HepG2 (cell line): ENCODE results near the gene CBX2. TPM values are rescaled to one million over a fixed set of nuclear protein-coding genes. Genes with fewer than 3 reads are reported as not detected.
A peak's percentile ranks its signal among the peaks of the same experiment; 100 is the strongest.

Experiments
- ATAC-seq: fragments of 200-7000 bp; cut with Tn5 transposase; 3 replicates; pipeline ENCODE4 v1.9.1; 2020; ENCODE audit warnings: mild to moderate bottlenecking, moderate library complexity
- BruUV-seq: library from RNA; stranded (reverse); fragments of 400-500 nt; replicated peaks from 2 replicates; lab custom pipeline; 2021; lab: Mats Ljungman, UMichigan
- CTCF ChIA-PET: fragments of 300-600 bp; formaldehyde crosslinking; extraction: SDS; loops from one replicate; lab custom pipeline; 2021; ENCODE audit warnings: low total read pairs, inconsistent platforms, low intra/inter-chr PET ratio; lab: Yijun Ruan, JAX
- POLR2A ChIA-PET: fragments of 350-600 bp; sonication (Branson Sonifier 250); formaldehyde crosslinking; loops from one replicate; lab custom pipeline; 2020; ENCODE audit warnings: antibody characterized with exemption, inconsistent platforms; lab: Yijun Ruan, JAX
- DNase-seq: peaks from one replicate; pipeline ENCODE4 v3.0.0-alpha.2; 2015; ENCODE audit warnings: low spot score
- FAIRE-seq: peaks from 3 replicates; lab custom pipeline; 2011; peaks lifted over from hg19 to GRCh38; lab: Jason Lieb, UNC
- H2AFZ ChIP-seq: one replicate; pipeline ENCODE4 v1.6.1; 2011; ENCODE audit warnings: low read length, inconsistent platforms
- H3K27ac ChIP-seq: fragments of 300-600 bp; 3 replicates; pipeline ENCODE4 v1.8.0; 2011; ENCODE audit warnings: mixed run types, mild to moderate bottlenecking, mixed read lengths, low read length, inconsistent platforms; ENCODE audit not compliant: insufficient read depth; ENCODE audit errors: extremely low read length
- H3K27me3 ChIP-seq, 2 experiments: fragments of 200-600 bp in 1 of 2; 2 replicates in 1 of 2; 3 replicates in 1 of 2; pipeline versions ENCODE4 v1.6.0 to v1.8.0; 2011; ENCODE audit warnings: low read length in 2 of 2, mild to moderate bottlenecking in 2 of 2, moderate library complexity in 2 of 2, inconsistent platforms in 1 of 2; ENCODE audit not compliant: insufficient read depth in 2 of 2, control insufficient read depth in 1 of 2
- H3K36me3 ChIP-seq, 2 experiments: fragments of 200-600 bp in 1 of 2; replicated peaks in 1 of 2; 2 replicates in 1 of 2; 3 replicates in 1 of 2; pipeline versions ENCODE4 v1.5.1 to v1.8.0; 2011; ENCODE audit warnings: low read length in 2 of 2, inconsistent platforms in 1 of 2; ENCODE audit not compliant: insufficient read depth in 2 of 2, control insufficient read depth in 1 of 2
- H3K4me1 ChIP-seq: 2 replicates; pipeline ENCODE4 v1.5.1; 2012; ENCODE audit warnings: low read length, inconsistent platforms; ENCODE audit not compliant: insufficient read depth
- H3K4me2 ChIP-seq: 2 replicates; pipeline ENCODE4 v1.6.0; 2011; ENCODE audit warnings: low read depth, low read length, inconsistent platforms
- H3K4me3 ChIP-seq, 3 experiments: fragments of 200-600 bp in 1 of 3; sonication (generic), shearing (Covaris generic) in 1 of 3; replicated peaks in 1 of 3; 2 replicates each; pipeline ENCODE4 v1.5.1; 2011 to 2016; ENCODE audit warnings: low read length in 3 of 3, inconsistent platforms in 2 of 3, low read depth in 2 of 3, mild to moderate bottlenecking in 2 of 3, control low read depth in 1 of 3, mixed read lengths in 1 of 3; ENCODE audit not compliant: insufficient read depth in 1 of 3
- H3K79me2 ChIP-seq: one replicate; pipeline ENCODE4 v1.6.1; 2011; ENCODE audit warnings: low read length, inconsistent platforms; ENCODE audit not compliant: insufficient read depth
- H3K9ac ChIP-seq: 2 replicates; pipeline ENCODE4 v1.6.0; 2011; ENCODE audit warnings: mild to moderate bottlenecking, low read depth, low read length, inconsistent platforms; ENCODE audit not compliant: insufficient read depth
- H3K9me3 ChIP-seq: 2 replicates; pipeline ENCODE4 v1.5.1; 2012; ENCODE audit warnings: mild to moderate bottlenecking, low read length
- H4K20me1 ChIP-seq: 2 replicates; pipeline ENCODE4 v1.6.0; 2011; ENCODE audit warnings: inconsistent platforms, mild to moderate bottlenecking, low read length, moderate library complexity; ENCODE audit not compliant: insufficient read depth
- EZH2 ChIP-seq: conservative IDR thresholded peaks from 2 replicates; pipeline ENCODE4 v1.6.1; 2012; ENCODE audit warnings: mild to moderate bottlenecking, low read depth, low read length, moderate library complexity
- JUNB ChIP-seq: sonication (generic); formaldehyde crosslinking; IDR thresholded peaks from 2 replicates; pipeline ENCODE4 v1.8.0; 2022; ENCODE audit warnings: missing genetic modification reagents, mild to moderate bottlenecking, borderline replicate concordance
- NR3C1 ChIP-seq: sonication (generic); formaldehyde crosslinking; IDR thresholded peaks from 2 replicates; pipeline ENCODE4 v1.4.0; 2020; ENCODE audit warnings: missing genetic modification reagents
- THAP9 ChIP-seq: sonication (generic); formaldehyde crosslinking; IDR thresholded peaks from 2 replicates; pipeline ENCODE4; 2020; ENCODE audit warnings: missing genetic modification reagents, mild to moderate bottlenecking, borderline replicate concordance
- ZNF274 ChIP-seq: sonication (generic); formaldehyde crosslinking; IDR thresholded peaks from 2 replicates; pipeline ENCODE4 v1.5.1; 2020; ENCODE audit warnings: mild to moderate bottlenecking, missing genetic modification reagents
- ZNF30 ChIP-seq: sonication (generic); formaldehyde crosslinking; IDR thresholded peaks from 2 replicates; pipeline ENCODE4 v1.5.0; 2020; ENCODE audit warnings: mild to moderate bottlenecking, missing genetic modification reagents
- ZNF777 ChIP-seq: sonication (generic); formaldehyde crosslinking; IDR thresholded peaks from 2 replicates; pipeline ENCODE4 v1.4.0; 2020; ENCODE audit warnings: missing genetic modification reagents
- ZSCAN25 ChIP-seq: sonication (generic); formaldehyde crosslinking; IDR thresholded peaks from 2 replicates; pipeline ENCODE4 v1.8.0; 2022; ENCODE audit warnings: mild to moderate bottlenecking, missing genetic modification reagents
- WGBS: methylation state at CpG from one replicate; pipeline ENCODE4 v1.1.6; 2017; ENCODE audit warnings: low lambda C conversion rate; 5-methylcytosine and 5-hydroxymethylcytosine counted together
- in situ Hi-C: cut with HindIII; loops from 2 replicates; pipeline ENCODE4 v1.10.0; 2017; ENCODE audit warnings: low pct_unique_long_range_greater_than_20kb; ENCODE audit not compliant: extremely low pct_ligation_motif_present
- intact Hi-C: fragments of 100-400 bp; cut with micrococcal nuclease; formaldehyde crosslinking; loops from one replicate; pipeline ENCODE4 v1.10.0; 2022; ENCODE audit not compliant: unreplicated experiment
- polyA plus RNA-seq, 8 experiments: library from polyadenylated mRNA; depleted of rRNA in 3 of 8; stranded (reverse) in 7 of 8; unstranded in 1 of 8; fragments of >200 nt; fragmentation: Illumina TruSeq in 4 of 8; extraction: Trizol in 4 of 8; gene quantifications; 2 replicates each; pipeline versions ENCODE4 v1.2.1 to v1.2.3, GENCODE V29; 2011 to 2016; ENCODE audit warnings: low read depth in 4 of 8, missing spikeins in 1 of 8, mixed read lengths in 1 of 8; ENCODE audit not compliant: insufficient read depth in 1 of 8
- total RNA-seq, 5 experiments: library from RNA; depleted of rRNA; stranded (reverse); fragments of >200 nt; fragmentation: Illumina TruSeq; extraction: Trizol; gene quantifications; 2 replicates each; pipeline ENCODE4 v1.2.3, GENCODE V29; 2016; ENCODE audit warnings: low read depth in 1 of 5

Gene CBX2
- total and polyA plus RNA-seq, 2 of the 13 experiments (the other 11 are each of a cell fraction or from before 2014, with no cell fraction given): 14.5 to 31.1 TPM

- POLR2A ChIA-PET: no interaction called here
Observed at GRCh38 chr17:79748295-79749099, 29.5 kb upstream of the CBX2 start.

More at GRCh38 chr17:79748295-79749099, 29.5 kb upstream of the CBX2 start:
- in situ Hi-C loops (no loop called here), intact Hi-C loops (loop anchor here (10.0 kb wide), 1 partner anchor 86 kb away; the partner anchor contains the start of gene CBX4)
- ATAC-seq (no peak), FAIRE-seq (no peak), DNase-seq (no peak)
- peak overlapping the region in 2 of 3 experiments; percentile 15 to 60; a peak in 1 of 6 replicates for H3K4me3 ChIP-seq
- peaks cover 74% of the 10 kb centered on the region for H3K4me1 ChIP-seq
- H3K36me3 ChIP-seq: no peaks in the 10 kb centered on the region
- no peaks in the 10 kb centered on the region for H3K79me2 ChIP-seq
- H4K20me1 ChIP-seq: no peaks in the 10 kb centered on the region
- CTCF ChIA-PET: interaction anchor here (1.5 kb wide), 1 partner anchor 87 kb away, joined by 3 read pairs; no protein-coding TSS in a partner anchor
- TF ChIP-seq ZNF274 (CRISPR knock-in tag): 0 out of 2 replicates have a peak, but pooled peaks have one; percentile 26
- TF ChIP-seq NR3C1 (CRISPR knock-in tag): no peak
- TF ChIP-seq ZNF30: no peak
- 0 out of 2 replicates have a peak, but pooled peaks have one; percentile 22 for TF ChIP-seq ZSCAN25 (CRISPR knock-in tag)
- peak; percentile 31; the same call in 1 of the 2 replicates for TF ChIP-seq ZNF777 (CRISPR knock-in tag)
- TF ChIP-seq THAP9 (CRISPR knock-in tag): no peak
- peak; percentile 92 for TF ChIP-seq EZH2
- TF ChIP-seq JUNB: no peak
- 17% methylated on average over 12 of the region's 55 CpGs for WGBS
- no peak overlapping the region for H2AFZ ChIP-seq
- H3K4me2 ChIP-seq: peak overlapping the region; percentile 53
- no peak overlapping the region for H3K27ac ChIP-seq
- BruUV-seq: no TSS peak
- no peaks in the 10 kb centered on the region for H3K9me3 ChIP-seq
- H3K9ac ChIP-seq: peak overlapping the region; percentile 26; the same call in 1 of the 2 replicates
- peaks cover 9 to 40% of the 10 kb centered on the region in 2 experiments; a peak in 3 of 5 replicates for H3K27me3 ChIP-seq
